SK-N-SH (cell line): ENCODE results near the gene WHRN.

Experiments used
- CHD2 ChIP-seq: fragments of 150-350 bp; IDR thresholded peaks from 2 replicates; pipeline ENCODE4 v1.6.1; 2018; ENCODE audit warnings: low read length; ENCODE audit not compliant: partially characterized antibody
- CTCF ChIP-seq: fragments of 200-600 bp; sonication (generic); IDR thresholded peaks from 2 replicates; pipeline ENCODE4 v1.6.1; 2017; ENCODE audit warnings: antibody characterized with exemption, mild to moderate bottlenecking, moderate library complexity
- GABPA ChIP-seq: IDR thresholded peaks from 2 replicates; pipeline ENCODE4 v1.4.0; 2012; ENCODE audit warnings: low read depth, mild to moderate bottlenecking
- RCOR1 ChIP-seq: fragments of 150-350 bp; IDR thresholded peaks from 2 replicates; pipeline ENCODE4 v1.6.1; 2017; ENCODE audit warnings: antibody characterized with exemption, low read length
- SMC3 ChIP-seq: IDR thresholded peaks from 2 replicates; pipeline ENCODE4 v1.6.1; 2012; ENCODE audit warnings: low read depth, low read length, improper control_type of control experiment
- TCF12 ChIP-seq: IDR thresholded peaks from 2 replicates; pipeline ENCODE4 v1.4.0; 2012
- YY1 ChIP-seq: IDR thresholded peaks from 2 replicates; pipeline ENCODE4 v1.4.0; 2012; ENCODE audit warnings: low read depth, mild to moderate bottlenecking
- TF ChIP-seq, protein P1 (sequence below): IDR thresholded peaks from 2 replicates; pipeline ENCODE4 v1.4.0; 2012; ENCODE audit warnings: low read depth, borderline replicate concordance

- no peak for TF ChIP-seq CTCF
- no peak for TF ChIP-seq GABPA
- no peak for TF ChIP-seq RCOR1
- no peak for TF ChIP-seq SMC3
- TF ChIP-seq, protein P1, sequence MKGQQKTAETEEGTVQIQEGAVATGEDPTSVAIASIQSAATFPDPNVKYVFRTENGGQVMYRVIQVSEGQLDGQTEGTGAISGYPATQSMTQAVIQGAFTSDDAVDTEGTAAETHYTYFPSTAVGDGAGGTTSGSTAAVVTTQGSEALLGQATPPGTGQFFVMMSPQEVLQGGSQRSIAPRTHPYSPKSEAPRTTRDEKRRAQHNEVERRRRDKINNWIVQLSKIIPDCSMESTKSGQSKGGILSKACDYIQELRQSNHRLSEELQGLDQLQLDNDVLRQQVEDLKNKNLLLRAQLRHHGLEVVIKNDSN, result no peak
- TF ChIP-seq CHD2, result no peak
- TF ChIP-seq YY1, result no peak
- no peak for TF ChIP-seq TCF12
Observed at GRCh38 chr9:114378016-114378415, 127.3 kb downstream of the WHRN start.
